Right lobe of liver (tissue), 4 donors: ENCODE data around the gene PITPNM3.

Experiments
- CTCF ChIP-seq, 4 donors: fragments of 200-600 bp in 3 of 4; fragments of 450-650 bp in 1 of 4; IDR thresholded peaks; one replicate each; pipeline versions ENCODE4 v1.5.1 to v1.8.0; 2016 to 2022; ENCODE audit warnings: antibody characterized with exemption in 4 of 4, mild to moderate bottlenecking in 2 of 4
- POLR2A ChIP-seq: fragments of 450-650 bp; IDR thresholded peaks from one replicate; pipeline ENCODE4 v1.6.1; 2017; ENCODE audit warnings: antibody characterized with exemption, mild to moderate bottlenecking
- donor health status: DM: no; HTN: no; CAD: no.
- donor health status: DM: no; HTN: no; CAD: no.
- donor health status: DM: no; HTN: yes; CAD: no.

- TF ChIP-seq CTCF (IDR thresholded peaks at IDR 0.05) (no peak), POLR2A (no peak)
Observed at GRCh38 chr17:6508519-6509030, 47.8 kb downstream of the PITPNM3 start.
